ENCODE data around the gene LUC7L3. TPM values are rescaled to one million over a fixed set of nuclear protein-coding genes. Genes with fewer than 3 reads are reported as not detected.

LUC7L3 gene
- total and polyA plus RNA-seq, 2 of the 13 experiments (the other 11 are each of a cell fraction or from before 2014, with no cell fraction given) = 108 to 120 TPM

- TF ChIP-seq, protein P1, sequence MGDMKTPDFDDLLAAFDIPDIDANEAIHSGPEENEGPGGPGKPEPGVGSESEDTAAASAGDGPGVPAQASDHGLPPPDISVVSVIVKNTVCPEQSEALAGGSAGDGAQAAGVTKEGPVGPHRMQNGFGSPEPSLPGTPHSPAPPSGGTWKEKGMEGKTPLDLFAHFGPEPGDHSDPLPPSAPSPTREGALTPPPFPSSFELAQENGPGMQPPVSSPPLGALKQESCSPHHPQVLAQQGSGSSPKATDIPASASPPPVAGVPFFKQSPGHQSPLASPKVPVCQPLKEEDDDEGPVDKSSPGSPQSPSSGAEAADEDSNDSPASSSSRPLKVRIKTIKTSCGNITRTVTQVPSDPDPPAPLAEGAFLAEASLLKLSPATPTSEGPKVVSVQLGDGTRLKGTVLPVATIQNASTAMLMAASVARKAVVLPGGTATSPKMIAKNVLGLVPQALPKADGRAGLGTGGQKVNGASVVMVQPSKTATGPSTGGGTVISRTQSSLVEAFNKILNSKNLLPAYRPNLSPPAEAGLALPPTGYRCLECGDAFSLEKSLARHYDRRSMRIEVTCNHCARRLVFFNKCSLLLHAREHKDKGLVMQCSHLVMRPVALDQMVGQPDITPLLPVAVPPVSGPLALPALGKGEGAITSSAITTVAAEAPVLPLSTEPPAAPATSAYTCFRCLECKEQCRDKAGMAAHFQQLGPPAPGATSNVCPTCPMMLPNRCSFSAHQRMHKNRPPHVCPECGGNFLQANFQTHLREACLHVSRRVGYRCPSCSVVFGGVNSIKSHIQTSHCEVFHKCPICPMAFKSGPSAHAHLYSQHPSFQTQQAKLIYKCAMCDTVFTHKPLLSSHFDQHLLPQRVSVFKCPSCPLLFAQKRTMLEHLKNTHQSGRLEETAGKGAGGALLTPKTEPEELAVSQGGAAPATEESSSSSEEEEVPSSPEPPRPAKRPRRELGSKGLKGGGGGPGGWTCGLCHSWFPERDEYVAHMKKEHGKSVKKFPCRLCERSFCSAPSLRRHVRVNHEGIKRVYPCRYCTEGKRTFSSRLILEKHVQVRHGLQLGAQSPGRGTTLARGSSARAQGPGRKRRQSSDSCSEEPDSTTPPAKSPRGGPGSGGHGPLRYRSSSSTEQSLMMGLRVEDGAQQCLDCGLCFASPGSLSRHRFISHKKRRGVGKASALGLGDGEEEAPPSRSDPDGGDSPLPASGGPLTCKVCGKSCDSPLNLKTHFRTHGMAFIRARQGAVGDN (CRISPR knock-in tag; IDR thresholded peaks at IDR 0.05) = peak; percentile 83
- TF ChIP-seq, protein P2, sequence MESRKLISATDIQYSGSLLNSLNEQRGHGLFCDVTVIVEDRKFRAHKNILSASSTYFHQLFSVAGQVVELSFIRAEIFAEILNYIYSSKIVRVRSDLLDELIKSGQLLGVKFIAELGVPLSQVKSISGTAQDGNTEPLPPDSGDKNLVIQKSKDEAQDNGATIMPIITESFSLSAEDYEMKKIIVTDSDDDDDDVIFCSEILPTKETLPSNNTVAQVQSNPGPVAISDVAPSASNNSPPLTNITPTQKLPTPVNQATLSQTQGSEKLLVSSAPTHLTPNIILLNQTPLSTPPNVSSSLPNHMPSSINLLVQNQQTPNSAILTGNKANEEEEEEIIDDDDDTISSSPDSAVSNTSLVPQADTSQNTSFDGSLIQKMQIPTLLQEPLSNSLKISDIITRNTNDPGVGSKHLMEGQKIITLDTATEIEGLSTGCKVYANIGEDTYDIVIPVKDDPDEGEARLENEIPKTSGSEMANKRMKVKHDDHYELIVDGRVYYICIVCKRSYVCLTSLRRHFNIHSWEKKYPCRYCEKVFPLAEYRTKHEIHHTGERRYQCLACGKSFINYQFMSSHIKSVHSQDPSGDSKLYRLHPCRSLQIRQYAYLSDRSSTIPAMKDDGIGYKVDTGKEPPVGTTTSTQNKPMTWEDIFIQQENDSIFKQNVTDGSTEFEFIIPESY (CRISPR knock-in tag; IDR thresholded peaks at IDR 0.05) = peak; percentile 94
- TF ChIP-seq ZNF331 (CRISPR knock-in tag; IDR thresholded peaks at IDR 0.05) (peak; percentile 68), ATF6 (CRISPR knock-in tag; conservative IDR thresholded peaks at IDR 0.05) (no peak), PHF21A (CRISPR knock-in tag; IDR thresholded peaks at IDR 0.05) (no peak), ZSCAN21 (CRISPR knock-in tag; IDR thresholded peaks at IDR 0.05; ENCODE audit: borderline replicate concordance) (peak; percentile 19; the same call in 1 of the 2 replicates), TRAFD1 (CRISPR knock-in tag; IDR thresholded peaks at IDR 0.05; ENCODE audit: borderline replicate concordance) (no peak), ZNF724P (CRISPR knock-in tag; IDR thresholded peaks at IDR 0.05; ENCODE audit: borderline replicate concordance) (no peak), ZNF792 (CRISPR knock-in tag; IDR thresholded peaks at IDR 0.05) (no peak)
Observed at GRCh38 chr17:50689956-50690886, 29.2 kb upstream of the LUC7L3 start (continued).
